ENCODE measurements around the gene PIK3C2A. TPM values are rescaled to one million over a fixed set of nuclear protein-coding genes. Genes with fewer than 3 reads are reported as not detected.

PIK3C2A gene
- total and polyA plus RNA-seq, 2 of the 8 experiments (the other 6 are each of a cell fraction or from before 2014, with no cell fraction given), result 20.1 to 127 TPM

- H4K8ac ChIP-seq (ENCODE audit: extremely low read depth, insufficient read depth, low read length), result no peak overlapping the region
- no peak overlapping the region for H3K56ac ChIP-seq (replicated peaks; ENCODE audit: insufficient read length, low read depth, low read length)
- no peak overlapping the region for H2BK5ac ChIP-seq (ENCODE audit: low read depth, low read length)
- no peak overlapping the region for H2AFZ ChIP-seq (ENCODE audit: low read length)
- H3K9ac ChIP-seq (replicated peaks in 1 of 4; ENCODE audit: extremely low read depth in 1 of 4, low read depth in 3 of 4, low read length in 3 of 4), result no peak overlapping the region
- H4K91ac ChIP-seq (replicated peaks; ENCODE audit: insufficient read length, low read length), result no peak overlapping the region
- no peak overlapping the region for H3K14ac ChIP-seq (ENCODE audit: insufficient read length)
- no peak overlapping the region for H2BK15ac ChIP-seq (ENCODE audit: low read length)
- no peaks in the 10 kb centered on the region for H3K27me3 ChIP-seq (replicated peaks in 1 of 4; ENCODE audit: control insufficient read depth in 3 of 4, extremely low read depth in 1 of 4, insufficient read depth in 3 of 4, low read length in 3 of 4)
- no peak overlapping the region for H2BK20ac ChIP-seq (ENCODE audit: low read length)
- WGBS, 2 experiments (ENCODE audit: extremely low coverage in 1 of 2, insufficient coverage in 1 of 2, insufficient read length in 1 of 2, insufficient replicate concordance in 2 of 2, low coverage in 1 of 2, low lambda C conversion rate in 2 of 2, missing lambda C conversion rate in 1 of 2), result 81% methylated on average over 2 of the region's 2 CpGs; no CpG with 5 or more reads in 1 of the 2 experiments
- no peak overlapping the region for H3K4me2 ChIP-seq (ENCODE audit: insufficient read depth in 1 of 2, low read depth in 2 of 2, low read length in 2 of 2)
- no peak overlapping the region for H3K18ac ChIP-seq (ENCODE audit: extremely low read depth, low read length)
- no peak overlapping the region for H3K4me3 ChIP-seq (ENCODE audit: extremely low read depth in 1 of 4, insufficient read depth in 2 of 4, low read depth in 3 of 4, low read length in 4 of 4)
- H2AK5ac ChIP-seq (ENCODE audit: low read depth, low read length), result no peak overlapping the region
- H3K79me1 ChIP-seq (ENCODE audit: low read depth, low read length), result no peaks in the 10 kb centered on the region; the same call in 1 of the 2 replicates
- POLR2A ChIA-PET (ENCODE audit: partially characterized antibody), result interaction anchor here (2.2 kb wide), 1 partner anchor 94 kb away, joined by 7 read pairs; the partner anchor contains the start of gene RPS13
- peaks cover 6 to 17% (median 13%) of the 10 kb centered on the region in 4 experiments for H3K36me3 ChIP-seq (ENCODE audit: control insufficient read depth in 2 of 4, insufficient read depth in 4 of 4, low read length in 3 of 4)
- CTCF ChIA-PET (ENCODE audit: partially characterized antibody), result interaction anchor here (1.0 kb wide), 1 partner anchor 58 kb away, joined by 3 read pairs; no protein-coding TSS in a partner anchor
- peaks cover 0 to 84% of the 10 kb centered on the region in 2 experiments; a peak in 2 of 4 replicates for H3K79me2 ChIP-seq (ENCODE audit: control insufficient read depth in 1 of 2, insufficient read depth in 2 of 2, low read length in 2 of 2)
- peaks cover 0 to 3% (median 0%) of the 10 kb centered on the region in 4 experiments; a peak in 1 of 7 replicates for H3K4me1 ChIP-seq (replicated peaks in 1 of 4; ENCODE audit: control insufficient read depth in 3 of 4, insufficient read depth in 4 of 4, low read length in 3 of 4)
- H3K9me3 ChIP-seq (ENCODE audit: insufficient read depth in 2 of 2, low read depth in 1 of 2, low read length in 1 of 2), result no peaks in the 10 kb centered on the region
- TF ChIP-seq JUN (IDR thresholded peaks at IDR 0.05; ENCODE audit: low read depth, low read length) (no peak), CEBPB (IDR thresholded peaks at IDR 0.05; ENCODE audit: low read depth, low read length) (peak; percentile 42; the same call in 1 of the 2 replicates), TEAD4 (IDR thresholded peaks at IDR 0.05; ENCODE audit: low read depth, low read length) (peak; percentile 84)
- H2BK12ac ChIP-seq (ENCODE audit: low read depth, low read length), result no peak overlapping the region
- H3K23me2 ChIP-seq (ENCODE audit: low read depth, low read length), result no peaks in the 10 kb centered on the region
- peaks cover 2 to 6% of the 10 kb centered on the region in 2 experiments for H4K20me1 ChIP-seq (replicated peaks in 1 of 2; ENCODE audit: control insufficient read depth in 1 of 2, insufficient read depth in 2 of 2, low read length in 2 of 2)
- no peak for FAIRE-seq
- H3K27ac ChIP-seq (ENCODE audit: low read depth, low read length), result no peak overlapping the region
- DNase-seq (ENCODE audit: low read depth in 1 of 2, low spot score in 2 of 2), result no peak
- H4K5ac ChIP-seq (ENCODE audit: insufficient read length, low read depth, low read length), result no peak overlapping the region
- H3K23ac ChIP-seq (ENCODE audit: insufficient read length), result no peak overlapping the region
- no peak overlapping the region for H3K4ac ChIP-seq (replicated peaks; ENCODE audit: insufficient read length, low read depth, low read length)
- no peak overlapping the region for H2BK120ac ChIP-seq (replicated peaks; ENCODE audit: low read depth, low read length)
Measured at GRCh38 chr11:17171343-17171742, 36.4 kb downstream of the PIK3C2A start.

All from H1 (cell line).